Airway epithelial cell (primary cell): ENCODE data around the gene ZNG1F. TPM values are rescaled to one million over a fixed set of nuclear protein-coding genes. Genes with fewer than 3 reads are reported as not detected.

Experiments
- total RNA-seq: library from RNA; depleted of rRNA; stranded (reverse); fragments of >200 nt; gene quantifications from 2 replicates; pipeline ENCODE4 v1.2.3, GENCODE V29; 2015

The ZNG1F gene
- 3.0 and 7.9 TPM in 2 replicates for total RNA-seq

DNA sequence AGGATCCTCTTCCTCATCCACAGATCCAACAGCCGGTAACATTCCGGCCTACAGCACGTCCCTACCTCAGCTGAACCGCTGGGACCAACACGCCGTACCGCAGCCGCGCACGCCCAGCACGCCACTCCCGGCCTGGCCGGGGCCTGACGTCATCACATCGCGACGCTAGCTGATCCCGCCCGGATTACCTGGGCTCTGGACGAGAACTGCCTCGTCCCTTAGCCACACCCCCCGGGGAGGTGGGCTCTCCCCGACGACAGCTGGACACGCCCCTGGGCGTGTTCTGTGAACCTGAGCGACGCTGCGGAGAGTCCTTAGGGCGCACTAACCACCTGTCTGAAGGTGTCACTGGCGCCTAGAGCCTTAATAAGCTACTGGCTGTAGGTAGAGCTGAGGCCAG lies at the start of gene ZNG1F:
Gene ZNG1F, minus strand, starts transcription at position 101 of the 400 bp plus-strand sequence. Its CDS starts 59 bp downstream, at position 42.

DNA sequence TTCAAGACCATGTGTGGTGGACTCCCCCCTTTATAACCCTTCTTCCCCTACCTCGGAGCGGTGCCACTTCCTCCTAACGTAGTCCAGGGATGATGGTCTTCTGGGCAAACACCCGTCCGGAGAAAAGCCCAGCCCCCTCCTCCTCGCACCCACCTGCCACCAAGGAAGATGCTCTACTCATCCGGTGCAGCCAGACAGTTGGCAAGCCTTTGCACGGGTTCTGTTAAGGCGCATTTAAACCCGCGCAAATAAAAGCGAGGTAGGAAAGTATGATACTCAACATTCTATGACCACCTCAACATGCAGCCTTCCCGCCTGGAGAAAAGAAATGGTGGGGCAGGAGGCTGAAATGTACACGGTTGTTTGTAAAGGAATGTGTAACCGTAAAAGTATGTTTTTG lies 60.5 kb downstream of the ZNG1F start, which contains the start of gene FOXD4L6:
Gene FOXD4L6, minus strand, starts transcription at position 101 of the 400 bp plus-strand sequence. CDS start 298 bp downstream, outside the sequence.

Other genes with a start within 250 kb of the ZNG1F start
- 0.05 and 0.07 TPM in 2 replicates for gene FOXD4L6, start 60.6 kb downstream of the ZNG1F start, total RNA-seq